A549 (cell line): ENCODE measurements around the gene TMOD2. TPM values are rescaled to one million over a fixed set of nuclear protein-coding genes. Genes with fewer than 3 reads are reported as not detected.

ENCODE experiments used
- ATAC-seq, 2 experiments: fragments of 200-7000 bp in 1 of 2; fragments of >200 bp in 1 of 2; cut with Nextera tagmentation in 1 of 2; cut with Tn5 transposase in 1 of 2; 3 replicates each; pipeline versions ENCODE4 v1.8.0 to v1.9.1; 2018 to 2020; ENCODE audit warnings: mild to moderate bottlenecking in 1 of 2, moderate library complexity in 1 of 2
- CTCF ChIA-PET: fragments of 300-600 bp; sonication (Branson Sonifier 250); formaldehyde crosslinking; extraction: SDS; loops from one replicate; lab custom pipeline; 2021; ENCODE audit warnings: antibody characterized with exemption, inconsistent platforms; lab: Yijun Ruan, JAX
- POLR2A ChIA-PET: fragments of 350-600 bp; formaldehyde crosslinking; extraction: SDS; loops from one replicate; lab custom pipeline; 2021; ENCODE audit warnings: antibody characterized with exemption, inconsistent platforms; lab: Yijun Ruan, JAX
- DNase-seq, 2 experiments: peaks; one replicate each; pipeline versions ENCODE4 v3.0.0 to v3.0.0-alpha.2; 2011 to 2016; ENCODE audit warnings: low read depth in 1 of 2, low spot score in 1 of 2
- FAIRE-seq: peaks from 2 replicates; lab custom pipeline; 2011; peaks lifted over from hg19 to GRCh38; lab: Jason Lieb, UNC
- H3K27ac ChIP-seq, 2 experiments: fragments of >200 bp; sonication (Bioruptor Twin); formaldehyde crosslinking; 3 replicates each; pipeline ENCODE4 v1.5.1; 2016 to 2017
- H3K4me1 ChIP-seq: fragments of >200 bp; sonication (Bioruptor Twin); formaldehyde crosslinking; 3 replicates; pipeline ENCODE4 v1.6.1; 2016
- H3K4me2 ChIP-seq: fragments of >200 bp; sonication (Bioruptor Twin); formaldehyde crosslinking; 3 replicates; pipeline ENCODE4 v1.6.1; 2016
- H3K4me3 ChIP-seq: fragments of >200 bp; sonication (Bioruptor Twin); formaldehyde crosslinking; 3 replicates; pipeline ENCODE4 v1.5.1; 2016
- H3K9me3 ChIP-seq: fragments of >200 bp; sonication (Bioruptor Twin); formaldehyde crosslinking; 3 replicates; pipeline ENCODE4 v1.6.1; 2016
- BCL3 ChIP-seq: fragments of >200 bp; sonication (Bioruptor Twin); formaldehyde crosslinking; IDR thresholded peaks from 3 replicates; pipeline ENCODE4 v1.6.1; 2016
- CBX8 ChIP-seq: fragments of 200-600 bp; sonication (generic); IDR thresholded peaks from 2 replicates; pipeline ENCODE4 v1.6.1; 2016
- CHD2 ChIP-seq: fragments of 150-350 bp; IDR thresholded peaks from 2 replicates; pipeline ENCODE4 v1.6.1; 2014; ENCODE audit warnings: low read length; ENCODE audit not compliant: partially characterized antibody
- CHD4 ChIP-seq: fragments of 200-600 bp; sonication (generic); IDR thresholded peaks from 2 replicates; pipeline ENCODE4 v1.6.1; 2016; ENCODE audit warnings: antibody characterized with exemption, mild to moderate bottlenecking, borderline replicate concordance
- E2F6 ChIP-seq: IDR thresholded peaks from 2 replicates; pipeline ENCODE4 v1.6.1; 2012; ENCODE audit warnings: low read depth, borderline replicate concordance
- EHMT2 ChIP-seq: fragments of 200-600 bp; sonication (generic); IDR thresholded peaks from 2 replicates; pipeline ENCODE4 v1.6.1; 2016; ENCODE audit warnings: antibody characterized with exemption, low read depth, mild to moderate bottlenecking, moderate library complexity
- EP300 ChIP-seq, 2 experiments: fragments of >200 bp; sonication (Bioruptor Twin); formaldehyde crosslinking; IDR thresholded peaks; 2 replicates in 1 of 2; 3 replicates in 1 of 2; pipeline ENCODE4 v1.6.1; 2016 to 2017
- FOSB ChIP-seq: fragments of 250-450 bp; sonication (Bioruptor Pico); IDR thresholded peaks from 2 replicates; pipeline ENCODE4 v1.5.0; 2020; ENCODE audit warnings: mild to moderate bottlenecking, moderate library complexity
- FOSL2 ChIP-seq, 2 experiments: fragments of 450-650 bp in 1 of 2; fragments of >200 bp in 1 of 2; sonication (Bioruptor Twin) in 1 of 2; formaldehyde crosslinking; IDR thresholded peaks; 2 replicates each; pipeline versions ENCODE4 v1.5.0 to v1.6.1; 2016 to 2020; ENCODE audit warnings: mild to moderate bottlenecking in 1 of 2, moderate library complexity in 1 of 2
- GATA3 ChIP-seq: IDR thresholded peaks from 2 replicates; pipeline ENCODE4 v1.6.1; 2012; ENCODE audit warnings: borderline replicate concordance
- HEYL ChIP-seq: fragments of 250-450 bp; sonication (Bioruptor Pico); IDR thresholded peaks from 2 replicates; pipeline ENCODE4 v1.8.0; 2021; ENCODE audit warnings: mild to moderate bottlenecking, moderate library complexity
- KDM1A ChIP-seq: fragments of 200-600 bp; sonication (generic); IDR thresholded peaks from 2 replicates; pipeline ENCODE4 v1.6.1; 2016; ENCODE audit warnings: low read depth, mild to moderate bottlenecking
- MAFK ChIP-seq: fragments of 450-650 bp; IDR thresholded peaks from 2 replicates; pipeline ENCODE4 v1.6.1; 2014; ENCODE audit not compliant: partially characterized antibody
- MAX ChIP-seq: IDR thresholded peaks from 2 replicates; pipeline ENCODE4 v1.6.1; 2012
- MYC ChIP-seq: IDR thresholded peaks from 2 replicates; pipeline ENCODE4 v1.6.1; 2012; ENCODE audit warnings: mild to moderate bottlenecking, inconsistent platforms, low read length, improper control_type of control experiment, borderline replicate concordance
- NFE2L2 ChIP-seq: fragments of 150-350 bp; conservative IDR thresholded peaks from 2 replicates; pipeline ENCODE4 v1.6.1; 2014; ENCODE audit warnings: low read length
- POLR2A ChIP-seq: IDR thresholded peaks from 2 replicates; pipeline ENCODE4 v1.6.1; 2012; ENCODE audit warnings: mild to moderate bottlenecking, low read length
- RARB ChIP-seq: fragments of 250-450 bp; sonication (Bioruptor Pico); IDR thresholded peaks from 2 replicates; pipeline ENCODE4 v1.8.0; 2021; ENCODE audit warnings: mild to moderate bottlenecking, moderate library complexity
- RNF2 ChIP-seq: fragments of 200-600 bp; sonication (generic); IDR thresholded peaks from 2 replicates; pipeline ENCODE4 v1.6.1; 2016; ENCODE audit warnings: low read depth, mild to moderate bottlenecking, antibody characterized with exemption, moderate library complexity, borderline replicate concordance
- SREBF2 ChIP-seq: fragments of 450-650 bp; IDR thresholded peaks from 2 replicates; pipeline ENCODE4 v1.6.1; 2014; ENCODE audit warnings: mild to moderate bottlenecking, moderate library complexity
- ZC3H11A ChIP-seq: fragments of 450-650 bp; IDR thresholded peaks from 2 replicates; pipeline ENCODE4 v1.6.1; 2014; ENCODE audit warnings: antibody characterized with exemption, mild to moderate bottlenecking
- ZNF302 ChIP-seq: fragments of 250-450 bp; sonication (Bioruptor Pico); IDR thresholded peaks from 2 replicates; pipeline ENCODE4 v1.9.0; 2021; ENCODE audit warnings: inconsistent platforms, mild to moderate bottlenecking, moderate library complexity
- ZSCAN20 ChIP-seq: fragments of 250-450 bp; sonication (Bioruptor Pico); IDR thresholded peaks from 2 replicates; pipeline ENCODE4 v1.8.0; 2022; ENCODE audit warnings: mild to moderate bottlenecking, moderate library complexity
- WGBS: methylation state at CpG from one replicate; pipeline ENCODE4 v1.1.6; 2017; ENCODE audit errors: missing lambda C conversion rate; 5-methylcytosine and 5-hydroxymethylcytosine counted together
- polyA plus RNA-seq, 4 experiments: library from polyadenylated mRNA; depleted of rRNA in 3 of 4; stranded (reverse); fragments of >200 nt; fragmentation: RNase III in 1 of 4; extraction: RNeasy Plus Mini Kit Qiagen cat#74134 plus additional on column Dnase treatment in 1 of 4; gene quantifications; 2 replicates in 3 of 4; 3 replicates in 1 of 4; pipeline ENCODE4 v1.2.3, GENCODE V29; 2011 to 2017
- TF ChIP-seq, protein P1 (sequence below): IDR thresholded peaks from 2 replicates; pipeline ENCODE4 v1.6.1; 2012
- TF ChIP-seq, protein P2 (sequence below): fragments of 250-450 bp; sonication (Bioruptor Pico); IDR thresholded peaks from 2 replicates; pipeline ENCODE4 v1.5.0; 2021; ENCODE audit warnings: mild to moderate bottlenecking, moderate library complexity, borderline replicate concordance

The TMOD2 gene
- polyA plus RNA-seq, 2 of the 4 experiments (the other 2 are of a cell fraction): 2.1 to 2.5 TPM

DNA sequence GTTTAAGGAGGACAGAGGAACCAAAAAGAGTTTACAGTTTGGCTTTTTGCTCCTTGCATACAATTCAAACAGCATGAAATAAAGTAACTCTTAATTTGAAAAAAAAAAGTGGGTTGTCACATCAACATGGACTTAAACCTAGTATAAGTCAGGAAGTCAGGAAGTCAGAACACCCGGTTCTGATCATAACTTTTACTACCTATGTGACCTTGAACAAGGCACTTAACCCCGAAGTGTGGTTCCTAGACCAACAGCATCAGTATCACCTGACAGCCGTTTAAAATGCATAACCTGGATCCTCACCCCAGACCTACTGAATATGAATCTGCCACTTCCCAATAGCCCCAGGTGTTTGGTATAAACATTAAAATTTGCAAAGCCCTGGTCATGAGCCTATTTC is 32.7 kb upstream of the TMOD2 start:
- ATAC-seq: no peak
- H3K4me1 ChIP-seq: no peaks in the 10 kb centered on the region
- POLR2A ChIA-PET: no interaction called here
- no peak overlapping the region for H3K4me2 ChIP-seq
- H3K9me3 ChIP-seq: no peaks in the 10 kb centered on the region
- no peak for TF ChIP-seq CHD2
- TF ChIP-seq EHMT2: no peak
- no peak for TF ChIP-seq NFE2L2
- no peak for TF ChIP-seq FOSL2 (IDR thresholded peaks at IDR 0.05)
- no peak for TF ChIP-seq FOSL2 (CRISPR knock-in tag; IDR thresholded peaks at IDR 0.05)
- no peak for TF ChIP-seq FOSB (CRISPR knock-in tag)
- TF ChIP-seq, protein P1, sequence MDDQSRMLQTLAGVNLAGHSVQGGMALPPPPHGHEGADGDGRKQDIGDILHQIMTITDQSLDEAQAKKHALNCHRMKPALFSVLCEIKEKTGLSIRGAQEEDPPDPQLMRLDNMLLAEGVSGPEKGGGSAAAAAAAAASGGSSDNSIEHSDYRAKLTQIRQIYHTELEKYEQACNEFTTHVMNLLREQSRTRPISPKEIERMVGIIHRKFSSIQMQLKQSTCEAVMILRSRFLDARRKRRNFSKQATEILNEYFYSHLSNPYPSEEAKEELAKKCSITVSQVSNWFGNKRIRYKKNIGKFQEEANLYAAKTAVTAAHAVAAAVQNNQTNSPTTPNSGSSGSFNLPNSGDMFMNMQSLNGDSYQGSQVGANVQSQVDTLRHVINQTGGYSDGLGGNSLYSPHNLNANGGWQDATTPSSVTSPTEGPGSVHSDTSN: no peak
- no peak for TF ChIP-seq MAFK
- no peak for TF ChIP-seq E2F6
- no peak for TF ChIP-seq GATA3
- TF ChIP-seq CBX8: no peak
- TF ChIP-seq CHD4: no peak
- TF ChIP-seq, all 56 proteins: peak for 0
- Histone ChIP-seq H3K27ac (no peak overlapping the region), H3K4me3 (no peak overlapping the region)
- FAIRE-seq (no peak), DNase-seq (no peak)
- CTCF ChIA-PET: interaction anchor here (0.6 to 1.9 kb wide), 2 partner anchors 58 to 68 kb away, joined by 4 to 10 read pairs; no protein-coding TSS in a partner anchor
- 76% methylated on average over 3 of the region's 3 CpGs for WGBS

DNA sequence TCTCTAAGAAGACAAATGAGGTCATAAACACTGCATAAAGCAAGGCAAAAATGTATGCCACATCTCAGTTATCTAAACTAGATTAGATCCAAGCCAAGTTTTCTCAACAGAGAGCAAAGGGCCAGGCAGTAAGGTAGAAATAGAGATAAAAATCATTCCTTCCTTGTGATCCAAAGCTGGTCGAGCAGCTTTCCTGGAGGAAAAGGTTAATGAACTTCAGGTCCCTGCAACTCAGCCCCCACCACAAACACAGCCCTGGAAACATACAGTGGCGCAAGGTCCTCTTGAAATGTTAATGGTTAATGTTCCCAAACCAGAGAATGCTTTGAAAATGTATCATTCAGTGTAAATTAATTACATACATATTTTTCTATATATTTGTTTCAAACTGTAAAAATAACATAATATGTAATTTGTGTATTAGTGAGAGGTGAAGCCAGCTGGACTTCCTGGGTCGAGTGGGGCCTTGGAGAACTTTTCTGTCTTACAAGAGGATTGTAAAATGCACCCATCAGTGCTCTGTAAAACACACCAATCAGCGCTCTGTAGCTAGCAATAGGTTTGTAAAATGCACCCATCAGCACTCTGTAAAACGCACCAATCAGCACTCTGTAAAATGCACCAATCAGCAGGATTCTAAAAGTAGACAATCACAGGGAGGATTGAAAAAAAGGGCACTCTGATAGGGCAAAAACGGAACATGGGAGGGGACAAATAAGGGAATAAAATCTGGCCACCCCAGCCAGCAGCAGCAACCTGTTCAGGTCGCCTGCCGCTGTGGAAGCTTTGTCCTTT is 31.0 kb upstream of the TMOD2 start:
- no peak for TF ChIP-seq MYC
- TF ChIP-seq MAFK: peak; percentile 89
- FAIRE-seq (no peak), DNase-seq (no peak), ATAC-seq (no peak)
- Histone ChIP-seq H3K4me3 (no peak overlapping the region), H3K9me3 (no peaks in the 10 kb centered on the region), H3K4me1 (no peaks in the 10 kb centered on the region), H3K4me2 (no peak overlapping the region), H3K27ac (no peak overlapping the region)
- POLR2A ChIA-PET: no interaction called here
- WGBS: 64% methylated on average over 8 of the region's 8 CpGs
- CTCF ChIA-PET: interaction anchor here (0.8 to 2.4 kb wide), 5 partner anchors 16 to 507 kb away, joined by 3 to 12 read pairs (median 5); no protein-coding TSS in a partner anchor

DNA sequence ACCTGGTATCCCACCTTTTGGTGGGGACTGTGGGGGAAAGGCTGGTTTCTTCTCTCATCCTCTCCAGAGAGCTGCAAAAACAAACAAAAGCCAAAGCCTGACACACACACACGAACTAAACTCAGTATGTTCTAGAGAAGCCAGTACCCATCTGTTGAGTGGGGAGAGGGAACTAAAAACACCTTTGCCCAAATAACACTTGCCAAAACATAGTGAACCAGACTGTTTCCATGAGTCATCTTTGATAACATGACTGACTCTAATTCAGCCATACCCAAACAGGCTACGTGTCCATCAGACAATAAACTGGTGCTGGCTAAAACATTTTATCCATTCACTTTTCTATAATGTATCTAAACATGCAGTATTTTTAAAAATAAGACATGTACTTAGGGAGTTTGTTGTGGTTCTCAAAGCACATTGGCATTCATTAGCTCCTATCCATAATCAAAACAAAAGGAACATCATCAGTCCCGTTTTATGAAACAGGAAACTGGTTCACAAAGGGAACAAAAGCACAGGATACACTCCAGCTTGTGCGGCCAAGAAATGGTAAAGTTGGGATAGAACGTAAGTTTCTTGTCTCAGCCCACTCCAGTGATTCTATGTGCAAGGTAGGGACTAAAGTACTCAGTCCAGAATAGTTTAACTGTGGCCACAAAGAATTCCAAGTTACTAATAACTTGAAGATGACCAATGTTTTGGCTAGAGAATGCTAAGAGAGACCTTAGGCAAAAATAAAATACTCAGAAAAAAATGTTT is 30.0 kb upstream of the TMOD2 start:
- H3K4me3 ChIP-seq: no peak overlapping the region
- DNase-seq (no peak), ATAC-seq (no peak), FAIRE-seq (no peak)
- no peak overlapping the region for H3K4me2 ChIP-seq
- no peaks in the 10 kb centered on the region for H3K9me3 ChIP-seq
- 76% methylated on average over 5 of the region's 5 CpGs for WGBS
- TF ChIP-seq KDM1A: no peak
- TF ChIP-seq MAX: no peak
- TF ChIP-seq CHD2: no peak
- no peak for TF ChIP-seq ZC3H11A
- TF ChIP-seq EP300 (IDR thresholded peaks at IDR 0.05): no peak
- TF ChIP-seq NFE2L2: no peak
- no peak for TF ChIP-seq RARB (CRISPR knock-in tag)
- no peak for TF ChIP-seq SREBF2
- TF ChIP-seq BCL3: no peak
- no peak for TF ChIP-seq MAFK
- TF ChIP-seq HEYL: no peak
- TF ChIP-seq ZNF302: no peak
- TF ChIP-seq RNF2: no peak
- TF ChIP-seq POLR2A: no peak
- no peak for TF ChIP-seq ZSCAN20 (CRISPR knock-in tag)
- TF ChIP-seq, protein P2, sequence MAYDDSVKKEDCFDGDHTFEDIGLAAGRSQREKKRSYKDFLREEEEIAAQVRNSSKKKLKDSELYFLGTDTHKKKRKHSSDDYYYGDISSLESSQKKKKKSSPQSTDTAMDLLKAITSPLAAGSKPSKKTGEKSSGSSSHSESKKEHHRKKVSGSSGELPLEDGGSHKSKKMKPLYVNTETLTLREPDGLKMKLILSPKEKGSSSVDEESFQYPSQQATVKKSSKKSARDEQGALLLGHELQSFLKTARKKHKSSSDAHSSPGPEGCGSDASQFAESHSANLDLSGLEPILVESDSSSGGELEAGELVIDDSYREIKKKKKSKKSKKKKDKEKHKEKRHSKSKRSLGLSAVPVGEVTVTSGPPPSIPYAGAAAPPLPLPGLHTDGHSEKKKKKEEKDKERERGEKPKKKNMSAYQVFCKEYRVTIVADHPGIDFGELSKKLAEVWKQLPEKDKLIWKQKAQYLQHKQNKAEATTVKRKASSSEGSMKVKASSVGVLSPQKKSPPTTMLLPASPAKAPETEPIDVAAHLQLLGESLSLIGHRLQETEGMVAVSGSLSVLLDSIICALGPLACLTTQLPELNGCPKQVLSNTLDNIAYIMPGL (CRISPR knock-in tag): no peak
- no peak for TF ChIP-seq FOSB (CRISPR knock-in tag)
- TF ChIP-seq GATA3: no peak
- CTCF ChIA-PET: interaction anchor here (0.9 to 2.4 kb wide), 3 partner anchors 15 to 71 kb away, joined by 3 to 12 read pairs (median 9); no protein-coding TSS in a partner anchor
- no peak overlapping the region for H3K27ac ChIP-seq
- POLR2A ChIA-PET: no interaction called here
- H3K4me1 ChIP-seq: peaks cover 7% of the 10 kb centered on the region
